H1 (cell line): ENCODE results near the gene ZHX3. TPM values are rescaled to one million over a fixed set of nuclear protein-coding genes. Genes with fewer than 3 reads are reported as not detected.

Source experiments
- CTCF ChIA-PET: fragments of 300-600 bp; sonication (Branson Sonifier 250); formaldehyde crosslinking; loops from one replicate; lab custom pipeline; 2021; ENCODE audit not compliant: partially characterized antibody; lab: Charles Lee
- POLR2A ChIA-PET: fragments of 300-600 bp; sonication (Branson Sonifier 250); formaldehyde crosslinking; loops from one replicate; lab custom pipeline; 2021; ENCODE audit warnings: inconsistent platforms; ENCODE audit not compliant: partially characterized antibody; lab: Charles Lee
- DNase-seq, 2 experiments: peaks; one replicate each; pipeline versions ENCODE4 v3.0.0 to v3.0.0-alpha.2; 2010 to 2022; ENCODE audit warnings: low spot score in 2 of 2, low read depth in 1 of 2, mixed read lengths in 1 of 2
- FAIRE-seq: peaks from 2 replicates; lab custom pipeline; 2011; peaks lifted over from hg19 to GRCh38; lab: Jason Lieb, UNC
- H2AFZ ChIP-seq: 2 replicates; pipeline ENCODE4 v1.8.1; 2012; ENCODE audit warnings: low read length, inconsistent platforms
- H2AK5ac ChIP-seq: 2 replicates; pipeline ENCODE4 v1.6.1; 2013; ENCODE audit warnings: low read depth, low read length
- H2BK120ac ChIP-seq: replicated peaks from 2 replicates; pipeline ENCODE3; 2013; ENCODE audit warnings: low read depth, low read length, inconsistent platforms
- H2BK12ac ChIP-seq: 2 replicates; pipeline ENCODE4 v1.6.1; 2013; ENCODE audit warnings: low read depth, low read length
- H2BK15ac ChIP-seq: 2 replicates; pipeline ENCODE4 v1.6.1; 2013; ENCODE audit warnings: low read length
- H2BK20ac ChIP-seq: 2 replicates; pipeline ENCODE4 v1.6.1; 2013; ENCODE audit warnings: low read length
- H2BK5ac ChIP-seq: 2 replicates; pipeline ENCODE4 v1.6.1; 2013; ENCODE audit warnings: low read depth, low read length
- H3K14ac ChIP-seq: 2 replicates; pipeline ENCODE4 v1.6.1; 2013; ENCODE audit warnings: inconsistent platforms; ENCODE audit not compliant: insufficient read length
- H3K18ac ChIP-seq: 2 replicates; pipeline ENCODE4 v1.6.1; 2013; ENCODE audit warnings: low read length; ENCODE audit errors: extremely low read depth
- H3K23ac ChIP-seq: 2 replicates; pipeline ENCODE4 v1.6.1; 2013; ENCODE audit warnings: inconsistent platforms; ENCODE audit not compliant: insufficient read length
- H3K23me2 ChIP-seq: 2 replicates; pipeline ENCODE4 v1.6.1; 2013; ENCODE audit warnings: low read depth, low read length
- H3K27ac ChIP-seq: 2 replicates; pipeline ENCODE4 v1.6.1; 2011; ENCODE audit warnings: low read depth, low read length, inconsistent platforms
- H3K27me3 ChIP-seq, 4 experiments: replicated peaks in 1 of 4; 1 replicate in 1 of 4; 2 replicates in 3 of 4; pipeline versions ENCODE4 v1.6.1 to v1.8.1; 2011 to 2013; ENCODE audit warnings: low read length in 3 of 4, mild to moderate bottlenecking in 3 of 4, inconsistent platforms in 2 of 4, mixed read lengths in 2 of 4, moderate library complexity in 1 of 4; ENCODE audit not compliant: control insufficient read depth in 3 of 4, insufficient read depth in 3 of 4; ENCODE audit errors: extremely low read depth in 1 of 4
- H3K36me3 ChIP-seq, 4 experiments: 2 replicates each; pipeline versions ENCODE4 v1.6.1 to v1.8.1; 2011 to 2013; ENCODE audit warnings: mild to moderate bottlenecking in 4 of 4, low read length in 3 of 4, moderate library complexity in 2 of 4, control low read depth in 1 of 4, inconsistent platforms in 1 of 4; ENCODE audit not compliant: insufficient read depth in 4 of 4, control insufficient read depth in 2 of 4
- H3K4ac ChIP-seq: replicated peaks from 2 replicates; pipeline ENCODE3; 2013; ENCODE audit warnings: low read length, low read depth, mixed read lengths, inconsistent platforms; ENCODE audit not compliant: insufficient read length
- H3K4me1 ChIP-seq, 4 experiments: replicated peaks in 1 of 4; 1 replicate in 1 of 4; 2 replicates in 3 of 4; pipeline versions ENCODE4 v1.6.1 to v1.8.1; 2011 to 2013; ENCODE audit warnings: low read length in 3 of 4, inconsistent platforms in 2 of 4, mixed read lengths in 1 of 4; ENCODE audit not compliant: insufficient read depth in 4 of 4, control insufficient read depth in 3 of 4
- H3K4me2 ChIP-seq, 2 experiments: 2 replicates each; pipeline versions ENCODE4 v1.6.1 to v1.8.1; 2011 to 2013; ENCODE audit warnings: low read depth in 2 of 2, low read length in 2 of 2, control low read depth in 1 of 2, inconsistent platforms in 1 of 2, mild to moderate bottlenecking in 1 of 2; ENCODE audit not compliant: insufficient read depth in 1 of 2
- H3K4me3 ChIP-seq, 4 experiments: fragments of 200-600, 300-600 bp in 1 of 4; sonication (generic), shearing (Covaris generic), sonication (Bioruptor Twin) in 1 of 4; 2 replicates each; pipeline versions ENCODE4 v1.5.1 to v1.8.1; 2011 to 2016; ENCODE audit warnings: low read length in 4 of 4, low read depth in 3 of 4, control low read depth in 2 of 4, inconsistent platforms in 2 of 4, mild to moderate bottlenecking in 2 of 4, mixed read lengths in 1 of 4, moderate library complexity in 1 of 4; ENCODE audit not compliant: insufficient read depth in 2 of 4; ENCODE audit errors: extremely low read depth in 1 of 4
- H3K56ac ChIP-seq: replicated peaks from 2 replicates; pipeline ENCODE3; 2013; ENCODE audit warnings: low read depth, mild to moderate bottlenecking, mixed read lengths, low read length, inconsistent platforms; ENCODE audit not compliant: insufficient read length
- H3K79me1 ChIP-seq: 2 replicates; pipeline ENCODE4 v1.6.1; 2013; ENCODE audit warnings: low read depth, low read length, control low read depth
- H3K79me2 ChIP-seq, 2 experiments: 2 replicates each; pipeline versions ENCODE4 v1.6.1 to v1.8.1; 2012 to 2013; ENCODE audit warnings: low read length in 2 of 2, mild to moderate bottlenecking in 2 of 2, inconsistent platforms in 1 of 2; ENCODE audit not compliant: insufficient read depth in 2 of 2, control insufficient read depth in 1 of 2
- H3K9ac ChIP-seq, 4 experiments: replicated peaks in 1 of 4; 1 replicate in 1 of 4; 2 replicates in 3 of 4; pipeline versions ENCODE4 v1.6.1 to v1.8.1; 2011 to 2013; ENCODE audit warnings: low read depth in 3 of 4, low read length in 3 of 4, control low read depth in 2 of 4, mild to moderate bottlenecking in 2 of 4, moderate library complexity in 2 of 4, inconsistent platforms in 1 of 4; ENCODE audit errors: extremely low read depth in 1 of 4
- H3K9me3 ChIP-seq, 2 experiments: 2 replicates each; pipeline versions ENCODE4 v1.6.1 to v1.8.1; 2012 to 2013; ENCODE audit warnings: mild to moderate bottlenecking in 2 of 2, moderate library complexity in 2 of 2, control low read depth in 1 of 2, inconsistent platforms in 1 of 2, low read depth in 1 of 2, low read length in 1 of 2, mixed read lengths in 1 of 2; ENCODE audit not compliant: insufficient read depth in 2 of 2
- H4K20me1 ChIP-seq, 2 experiments: replicated peaks in 1 of 2; 2 replicates each; pipeline versions ENCODE3 to v1.8.1; 2011 to 2013; ENCODE audit warnings: inconsistent platforms in 2 of 2, low read length in 2 of 2, mild to moderate bottlenecking in 1 of 2; ENCODE audit not compliant: insufficient read depth in 2 of 2, control insufficient read depth in 1 of 2
- H4K5ac ChIP-seq: 2 replicates; pipeline ENCODE4 v1.6.1; 2013; ENCODE audit warnings: low read length, low read depth, mixed read lengths, inconsistent platforms; ENCODE audit not compliant: insufficient read length
- H4K8ac ChIP-seq: 2 replicates; pipeline ENCODE4 v1.8.0; 2013; ENCODE audit warnings: mild to moderate bottlenecking, moderate library complexity, low read length, inconsistent platforms; ENCODE audit not compliant: insufficient read depth; ENCODE audit errors: extremely low read depth
- H4K91ac ChIP-seq: replicated peaks from 2 replicates; pipeline ENCODE3; 2013; ENCODE audit warnings: low read length, mixed read lengths, inconsistent platforms; ENCODE audit not compliant: insufficient read length
- ASH2L ChIP-seq: fragments of 200-600, 300-600 bp; sonication (generic); IDR thresholded peaks from one replicate; pipeline ENCODE4 v1.7.1; 2017; ENCODE audit warnings: low read length
- BCL11A ChIP-seq, 2 experiments: IDR thresholded peaks; one replicate each; pipeline ENCODE4 v1.6.1; 2011; ENCODE audit warnings: low read depth in 2 of 2, low read length in 2 of 2, mild to moderate bottlenecking in 2 of 2
- EZH2 ChIP-seq: fragments of 200-600 bp; sonication (generic); IDR thresholded peaks from 2 replicates; pipeline ENCODE4 v1.7.1; 2012; ENCODE audit warnings: low read depth, mild to moderate bottlenecking, moderate library complexity, low read length, inconsistent platforms; ENCODE audit not compliant: severe bottlenecking
- GTF2F1 ChIP-seq: IDR thresholded peaks from 2 replicates; pipeline ENCODE4 v1.6.1; 2012; ENCODE audit warnings: low read depth, low read length, improper control_type of control experiment, borderline replicate concordance
- KDM1A ChIP-seq: fragments of 200-600, 300-600 bp; sonication (generic); IDR thresholded peaks from 2 replicates; pipeline ENCODE4 v1.7.1; 2016; ENCODE audit warnings: mild to moderate bottlenecking, low read length, borderline replicate concordance
- KDM4A ChIP-seq: IDR thresholded peaks from one replicate; pipeline ENCODE4 v1.7.1; 2012; ENCODE audit warnings: low read depth, mild to moderate bottlenecking, moderate library complexity, low read length, inconsistent platforms; ENCODE audit not compliant: severe bottlenecking
- MAX ChIP-seq: IDR thresholded peaks from 2 replicates; pipeline ENCODE4 v1.6.1; 2012; ENCODE audit warnings: inconsistent platforms
- POLR2AphosphoS5 ChIP-seq: IDR thresholded peaks from 2 replicates; pipeline ENCODE4 v1.6.1; 2011; ENCODE audit warnings: low read depth, low read length
- RNF2 ChIP-seq: fragments of 200-900, 300-1000 bp; sonication (generic); IDR thresholded peaks from 2 replicates; pipeline ENCODE4 v1.7.1; 2016; ENCODE audit warnings: borderline replicate concordance, low read depth, mild to moderate bottlenecking, antibody characterized with exemption, low read length; ENCODE audit not compliant: poor library complexity, severe bottlenecking; ENCODE audit errors: missing control alignments
- SIX5 ChIP-seq: IDR thresholded peaks from 2 replicates; pipeline ENCODE4 v1.6.1; 2011; ENCODE audit warnings: mild to moderate bottlenecking, low read depth, low read length
- SP4 ChIP-seq: IDR thresholded peaks from 2 replicates; pipeline ENCODE4 v1.6.1; 2012; ENCODE audit warnings: low read length, inconsistent platforms
- TEAD4 ChIP-seq: IDR thresholded peaks from 2 replicates; pipeline ENCODE4 v1.6.1; 2012; ENCODE audit warnings: low read depth, low read length, inconsistent platforms, mixed read lengths
- ZNF274 ChIP-seq: IDR thresholded peaks from 2 replicates; pipeline ENCODE4 v1.7.0; 2012; ENCODE audit warnings: low read length, borderline replicate concordance; ENCODE audit errors: extremely low read depth
- WGBS, 2 experiments: shearing (Covaris generic) in 1 of 2; methylation state at CpG; one replicate each; pipeline versions ENCODE4 v1.1.6 to v1.1.7; 2013 to 2015; ENCODE audit warnings: low lambda C conversion rate in 2 of 2, mixed read lengths in 2 of 2, inconsistent platforms in 1 of 2, low coverage in 1 of 2, missing lambda C conversion rate in 1 of 2; ENCODE audit not compliant: insufficient replicate concordance in 2 of 2, insufficient coverage in 1 of 2, insufficient read length in 1 of 2; ENCODE audit errors: extremely low coverage in 1 of 2, missing lambda C conversion rate in 1 of 2; 5-methylcytosine and 5-hydroxymethylcytosine counted together
- polyA plus RNA-seq, 7 experiments: library from polyadenylated mRNA; depleted of rRNA in 3 of 7; stranded (reverse) in 5 of 7; unstranded in 2 of 7; fragments of >200 nt in 5 of 7; fragments of 200-250 nt in 2 of 7; gene quantifications; 1 replicate in 5 of 7; 2 replicates in 1 of 7; 4 replicates in 1 of 7; pipeline versions ENCODE4 v1.2.1 to v1.2.3, GENCODE V29; 2011 to 2013; ENCODE audit warnings: missing spikeins in 2 of 7, mixed read lengths in 2 of 7
- total RNA-seq: library from RNA; stranded (reverse); fragmentation: NEBNext Ultra II Directional; extraction: Animal tissue kit (Norgen Biotek cat#: 25700); gene quantifications from 2 replicates; pipeline ENCODE4 v1.2.1, GENCODE V29; 2021

Gene ZHX3
- total and polyA plus RNA-seq, 2 of the 8 experiments (the other 6 are each of a cell fraction or from before 2014, with no cell fraction given) = 1.00 to 7.8 TPM

DNA sequence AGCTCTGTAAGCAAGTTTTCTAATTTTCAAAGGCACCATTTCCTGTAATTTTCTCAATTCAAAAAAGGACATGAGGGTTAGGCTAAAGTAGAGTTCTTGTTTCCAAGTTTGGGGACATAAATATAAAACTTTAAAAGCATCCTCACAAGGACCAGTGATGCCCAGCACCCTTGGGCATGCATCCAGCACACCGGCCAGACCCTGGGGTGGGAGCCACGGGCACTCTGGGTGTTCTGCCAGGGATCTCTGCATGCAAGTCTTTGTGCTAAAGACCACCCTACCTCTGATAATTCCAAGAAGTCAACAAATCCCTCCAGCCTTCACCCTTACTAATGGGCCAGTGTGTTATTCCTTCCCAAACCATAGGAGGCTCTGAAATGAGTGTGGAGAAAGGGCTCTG lies 133.7 kb downstream of the ZHX3 start:
- H3K27me3 ChIP-seq = no peaks in the 10 kb centered on the region
- TF ChIP-seq SIX5 (no peak), SP4 (no peak), ASH2L (no peak), MAX (no peak), KDM4A (no peak), RNF2 (no peak), TEAD4 (no peak), POLR2AphosphoS5 (no peak), KDM1A (no peak), EZH2 (no peak), BCL11A (IDR thresholded peaks at IDR 0.05; ENCODE audit: low read depth in 2 of 2, low read length in 2 of 2) (no peak), GTF2F1 (no peak), ZNF274 (no peak)
- no peaks in the 10 kb centered on the region for H3K23me2 ChIP-seq
- no peak overlapping the region for H2BK15ac ChIP-seq
- no peaks in the 10 kb centered on the region for H3K36me3 ChIP-seq
- no peaks in the 10 kb centered on the region for H3K9me3 ChIP-seq
- CTCF ChIA-PET = interaction anchor here (1.3 to 6.2 kb wide), 3 partner anchors 11 to 155 kb away, joined by 4 to 25 read pairs (median 5); partner anchors contain the start of gene LPIN3
- no peak overlapping the region for H3K9ac ChIP-seq
- H3K14ac ChIP-seq = no peak overlapping the region
- no peak overlapping the region for H2BK20ac ChIP-seq
- H2BK5ac ChIP-seq = no peak overlapping the region
- H2BK12ac ChIP-seq = no peak overlapping the region
- H4K91ac ChIP-seq = no peak overlapping the region
- no peak overlapping the region for H4K8ac ChIP-seq
- H2AFZ ChIP-seq = no peak overlapping the region
- H4K20me1 ChIP-seq = no peaks in the 10 kb centered on the region
- H3K4me3 ChIP-seq = no peak overlapping the region
- no peak for FAIRE-seq
- no peak overlapping the region for H3K4ac ChIP-seq
- no peaks in the 10 kb centered on the region for H3K79me1 ChIP-seq
- no peak for DNase-seq
- no peak overlapping the region for H2BK120ac ChIP-seq
- POLR2A ChIA-PET = interaction anchor here (1.1 to 1.5 kb wide), 2 partner anchors 11 to 157 kb away, joined by 3 to 4 read pairs; partner anchors contain the start of gene LPIN3
- H3K27ac ChIP-seq = no peak overlapping the region
- H3K4me1 ChIP-seq = peaks cover 0 to under 1% (median 0%) of the 10 kb centered on the region in 4 experiments; a peak in 1 of 7 replicates
- WGBS, 2 experiments = 75% methylated on average over 2 of the region's 2 CpGs; no CpG with 5 or more reads in 1 of the 2 experiments
- H3K18ac ChIP-seq = no peak overlapping the region
- no peak overlapping the region for H4K5ac ChIP-seq
- H3K23ac ChIP-seq = no peak overlapping the region
- no peaks in the 10 kb centered on the region for H3K79me2 ChIP-seq
- H2AK5ac ChIP-seq = no peak overlapping the region
- no peak overlapping the region for H3K4me2 ChIP-seq
- H3K56ac ChIP-seq = no peak overlapping the region
